ENCODE data around the gene MARCHF2.
"Not testable (repeated sequence)": the region's sequence is repeated elsewhere in the genome, so short reads cannot be mapped to it uniquely, and the experiment has no call there.

The MARCHF2 gene, protein sequence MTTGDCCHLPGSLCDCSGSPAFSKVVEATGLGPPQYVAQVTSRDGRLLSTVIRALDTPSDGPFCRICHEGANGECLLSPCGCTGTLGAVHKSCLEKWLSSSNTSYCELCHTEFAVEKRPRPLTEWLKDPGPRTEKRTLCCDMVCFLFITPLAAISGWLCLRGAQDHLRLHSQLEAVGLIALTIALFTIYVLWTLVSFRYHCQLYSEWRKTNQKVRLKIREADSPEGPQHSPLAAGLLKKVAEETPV

DNA sequence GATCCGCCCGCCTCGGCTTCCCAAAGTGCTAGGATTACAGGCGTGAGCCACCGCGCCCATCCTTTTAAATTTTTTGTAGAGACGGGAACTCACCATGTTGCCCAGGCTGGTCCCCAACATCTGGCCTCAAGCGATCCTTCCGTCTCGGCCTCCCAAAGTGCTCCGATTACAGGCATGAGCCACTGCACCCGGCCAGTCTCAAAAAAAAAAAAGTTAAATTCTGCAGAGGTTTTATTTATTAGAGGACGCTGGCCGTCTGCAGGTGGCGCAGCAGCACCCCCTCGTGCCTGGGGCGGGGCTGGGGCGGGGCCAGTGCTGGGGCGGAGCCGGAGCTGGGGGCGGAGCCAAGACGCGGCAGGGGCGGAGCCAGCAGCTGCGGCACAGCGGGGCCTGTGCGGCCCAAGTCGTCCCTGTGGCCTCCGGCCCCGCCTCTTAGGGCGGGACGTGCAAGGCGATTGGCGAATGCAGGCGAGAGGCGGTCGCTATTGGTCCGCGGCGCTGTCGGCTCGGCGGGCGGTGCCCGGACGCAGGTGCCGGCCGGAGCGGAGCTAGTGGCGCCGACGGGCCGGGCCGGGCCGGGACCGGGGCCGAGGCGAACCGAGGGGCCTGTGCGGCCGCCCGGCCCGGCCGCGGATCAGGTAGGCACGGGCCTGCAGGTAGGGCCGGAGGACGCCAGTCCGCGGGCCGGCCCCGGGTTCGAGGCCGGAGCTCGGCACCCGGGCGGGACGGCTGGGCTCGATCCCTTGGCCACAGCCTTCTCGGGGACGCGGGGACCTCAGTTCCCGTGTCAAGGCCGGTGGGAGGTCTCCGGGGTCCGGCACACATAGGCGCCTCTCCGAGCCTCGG, at the start of gene MARCHF2:
TSS of gene MARCHF2 (plus strand) at position 523 of the 846 bp plus-strand sequence. CDS start 8,536 bp downstream, outside the sequence.
- peak; percentile 94 for DNase-seq

- no peak for DNase-seq
These were observed 49.0 kb upstream of the MARCHF2 start, which contains the start of gene ANGPTL4 for GRCh38 chr19:8363803-8364771. Gene ANGPTL4, plus strand, starts transcription at chr19:8364155. Its CDS starts 167 bp downstream, at chr19:8364322.

DNA sequence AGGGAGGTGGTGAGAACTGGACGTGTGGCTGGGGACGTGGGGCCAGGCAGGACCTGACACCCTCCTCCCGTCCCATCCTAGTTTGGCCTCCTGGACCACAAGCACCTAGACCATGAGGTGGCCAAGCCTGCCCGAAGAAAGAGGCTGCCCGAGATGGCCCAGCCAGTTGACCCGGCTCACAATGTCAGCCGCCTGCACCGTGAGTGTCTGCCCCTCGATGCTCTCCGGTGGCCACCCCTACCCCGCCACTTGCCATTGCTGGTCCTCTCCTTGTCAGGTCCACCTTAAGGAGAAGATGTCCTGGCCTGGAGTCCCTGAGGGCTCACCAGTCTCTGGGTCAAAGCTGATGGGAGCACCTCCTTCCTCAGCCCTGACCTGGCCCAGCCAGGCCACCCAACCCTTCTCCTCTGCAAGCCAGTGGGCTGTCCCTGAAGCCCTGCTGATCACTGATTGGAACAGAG, 47.0 kb upstream of the MARCHF2 start:
- no peak for DNase-seq

DNA sequence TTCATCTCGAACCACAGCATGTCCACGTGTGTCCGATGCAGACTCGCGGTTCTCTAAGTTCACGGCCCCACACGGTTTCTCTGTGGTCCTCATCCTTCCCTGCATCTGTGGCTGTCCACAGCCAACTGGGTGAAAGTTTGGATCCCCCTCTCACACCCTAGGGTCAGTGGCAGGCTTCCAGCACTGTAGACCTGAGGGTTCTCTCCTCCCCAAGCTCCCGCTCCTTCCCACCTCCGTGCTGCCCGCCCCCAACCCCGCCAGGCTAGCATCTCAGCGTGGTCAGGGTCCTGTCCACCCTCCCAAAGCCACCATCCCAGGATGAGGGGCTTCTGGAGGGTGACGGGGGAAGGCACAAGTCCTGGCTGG, 46.2 kb upstream of the MARCHF2 start:
- DNase-seq: no peak

DNA sequence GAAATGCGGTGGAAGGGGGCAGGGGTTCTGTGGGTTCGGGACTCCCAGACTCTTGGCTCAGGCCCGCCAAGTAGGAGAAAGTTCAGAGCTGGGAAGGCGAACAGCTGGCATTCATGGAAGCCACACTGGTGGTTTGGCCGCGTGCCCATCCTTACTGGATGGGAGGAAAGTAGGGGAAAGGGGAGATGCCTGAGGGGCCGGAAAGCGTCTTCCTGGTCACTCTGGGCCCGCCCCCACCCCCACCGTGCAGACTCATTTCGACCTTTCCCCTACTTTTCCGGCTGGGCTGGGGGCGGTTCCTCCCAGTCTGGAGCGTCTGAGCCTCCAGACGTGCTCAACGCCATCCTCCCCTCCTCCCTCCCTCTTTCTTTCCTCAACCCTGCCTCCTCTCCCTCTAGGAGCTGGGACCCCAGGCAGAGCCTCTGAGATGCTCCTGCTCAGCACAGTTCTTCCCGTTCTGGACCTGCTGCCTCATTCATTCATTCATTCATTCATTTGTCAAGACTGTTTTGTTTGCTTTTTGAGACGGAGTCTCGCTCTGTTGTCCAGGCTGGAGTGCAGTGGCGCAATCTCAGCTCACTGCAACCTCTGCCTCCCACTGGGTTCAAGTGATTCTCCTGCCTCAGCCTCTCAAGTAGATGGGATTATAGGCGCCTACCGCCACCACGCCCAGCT, 45.6 kb upstream of the MARCHF2 start:
- peak; percentile 66 for DNase-seq

DNA sequence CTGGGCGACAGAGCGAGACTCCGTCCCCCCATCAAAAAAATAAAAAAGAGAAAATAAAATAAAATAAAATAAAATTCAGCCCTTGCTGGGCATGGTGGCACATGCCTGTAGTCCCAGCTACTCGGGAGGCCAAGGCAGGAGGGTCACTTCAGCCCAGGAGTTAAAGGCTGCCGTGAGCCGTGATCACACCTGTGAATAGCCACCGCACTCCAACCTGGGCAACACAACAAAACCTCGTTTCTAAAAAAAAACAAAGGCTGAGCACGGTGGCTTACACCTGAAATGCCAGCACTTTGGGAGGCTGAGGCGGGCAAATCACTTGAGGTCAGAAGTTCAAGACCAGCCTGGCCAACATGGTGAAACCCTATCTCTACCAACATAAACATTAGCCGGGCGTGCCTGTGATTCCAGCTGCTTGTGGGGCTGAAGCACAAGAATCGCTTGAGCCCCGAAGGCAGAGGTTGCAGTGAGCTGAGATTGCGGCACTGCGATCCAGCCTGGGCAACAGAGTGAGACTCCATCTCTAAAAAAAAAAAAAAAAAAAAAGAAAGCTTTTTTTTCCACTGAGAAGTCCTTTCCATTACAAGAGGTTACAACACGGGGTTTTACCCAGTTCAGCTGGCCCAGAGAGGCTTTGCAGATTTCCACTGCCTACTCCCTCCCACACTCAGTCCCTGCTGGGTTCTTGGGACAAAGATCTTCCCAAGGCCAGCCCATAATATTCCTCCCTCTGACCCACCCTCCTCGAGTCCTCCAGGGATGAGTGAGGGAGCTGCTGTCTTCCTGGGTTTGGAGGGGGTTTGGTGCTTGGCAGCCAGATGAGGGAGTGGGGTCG, 42.7 kb upstream of the MARCHF2 start:
- DNase-seq: no peak

DNA sequence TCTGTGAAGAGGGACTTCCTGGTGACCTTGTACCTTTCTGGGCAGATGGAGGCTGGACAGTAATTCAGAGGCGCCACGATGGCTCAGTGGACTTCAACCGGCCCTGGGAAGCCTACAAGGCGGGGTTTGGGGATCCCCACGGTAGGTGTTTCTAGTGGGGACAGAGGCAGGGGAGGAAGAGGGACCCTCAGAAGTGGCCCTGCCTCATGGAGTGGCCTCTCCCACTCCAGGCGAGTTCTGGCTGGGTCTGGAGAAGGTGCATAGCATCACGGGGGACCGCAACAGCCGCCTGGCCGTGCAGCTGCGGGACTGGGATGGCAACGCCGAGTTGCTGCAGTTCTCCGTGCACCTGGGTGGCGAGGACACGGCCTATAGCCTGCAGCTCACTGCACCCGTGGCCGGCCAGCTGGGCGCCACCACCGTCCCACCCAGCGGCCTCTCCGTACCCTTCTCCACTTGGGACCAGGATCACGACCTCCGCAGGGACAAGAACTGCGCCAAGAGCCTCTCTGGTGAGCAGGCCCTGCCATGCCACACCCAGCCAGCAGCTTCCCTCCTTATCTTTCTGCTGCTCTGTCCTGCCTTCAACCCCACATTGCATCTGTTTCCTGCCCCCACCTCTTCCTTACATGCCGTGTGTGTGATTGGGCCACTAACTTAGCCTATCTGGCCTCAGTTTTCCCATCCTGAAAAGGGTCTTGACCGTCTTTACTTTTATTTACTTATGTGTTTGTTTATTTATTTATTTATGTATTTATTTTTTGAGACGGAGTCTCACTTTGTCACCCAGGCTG, 41.9 kb upstream of the MARCHF2 start:
- DNase-seq: no peak

DNA sequence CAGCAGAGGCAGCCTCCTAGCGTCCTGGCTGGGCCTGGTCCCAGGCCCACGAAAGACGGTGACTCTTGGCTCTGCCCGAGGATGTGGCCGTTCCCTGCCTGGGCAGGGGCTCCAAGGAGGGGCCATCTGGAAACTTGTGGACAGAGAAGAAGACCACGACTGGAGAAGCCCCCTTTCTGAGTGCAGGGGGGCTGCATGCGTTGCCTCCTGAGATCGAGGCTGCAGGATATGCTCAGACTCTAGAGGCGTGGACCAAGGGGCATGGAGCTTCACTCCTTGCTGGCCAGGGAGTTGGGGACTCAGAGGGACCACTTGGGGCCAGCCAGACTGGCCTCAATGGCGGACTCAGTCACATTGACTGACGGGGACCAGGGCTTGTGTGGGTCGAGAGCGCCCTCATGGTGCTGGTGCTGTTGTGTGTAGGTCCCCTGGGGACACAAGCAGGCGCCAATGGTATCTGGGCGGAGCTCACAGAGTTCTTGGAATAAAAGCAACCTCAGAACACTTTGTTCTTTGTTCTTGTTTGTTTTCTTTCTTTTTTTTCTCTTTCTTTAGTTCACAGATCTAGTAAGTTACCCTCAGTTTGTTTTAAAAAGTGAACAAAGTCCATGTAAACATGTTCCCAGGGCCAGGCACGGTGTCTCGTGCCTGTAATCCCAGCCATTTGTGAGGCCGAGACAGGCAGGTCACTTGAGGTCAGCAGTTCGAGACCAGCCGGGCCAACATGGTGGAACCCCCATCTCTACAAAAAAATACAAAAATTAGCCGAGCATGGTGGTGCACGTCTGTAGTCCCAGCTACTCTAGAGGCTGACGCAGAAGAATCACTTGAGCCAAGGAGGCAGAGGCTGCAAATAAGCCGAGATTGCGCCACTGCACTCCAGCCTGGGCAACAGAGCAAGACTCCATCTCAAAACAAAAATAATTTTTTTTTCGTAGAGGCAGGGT, 39.0 kb upstream of the MARCHF2 start:
- DNase-seq: no peak

- not testable (repeated sequence) for DNase-seq
These were observed 37.3 kb upstream of the MARCHF2 start for GRCh38 chr19:8375766-8376165.

GRCh38 chr19:8376373-8376974, 36.6 kb upstream of the MARCHF2 start:
- not testable (repeated sequence) for DNase-seq

GRCh38 chr19:8377598-8377997, 35.5 kb upstream of the MARCHF2 start:
- DNase-seq: no peak

DNA sequence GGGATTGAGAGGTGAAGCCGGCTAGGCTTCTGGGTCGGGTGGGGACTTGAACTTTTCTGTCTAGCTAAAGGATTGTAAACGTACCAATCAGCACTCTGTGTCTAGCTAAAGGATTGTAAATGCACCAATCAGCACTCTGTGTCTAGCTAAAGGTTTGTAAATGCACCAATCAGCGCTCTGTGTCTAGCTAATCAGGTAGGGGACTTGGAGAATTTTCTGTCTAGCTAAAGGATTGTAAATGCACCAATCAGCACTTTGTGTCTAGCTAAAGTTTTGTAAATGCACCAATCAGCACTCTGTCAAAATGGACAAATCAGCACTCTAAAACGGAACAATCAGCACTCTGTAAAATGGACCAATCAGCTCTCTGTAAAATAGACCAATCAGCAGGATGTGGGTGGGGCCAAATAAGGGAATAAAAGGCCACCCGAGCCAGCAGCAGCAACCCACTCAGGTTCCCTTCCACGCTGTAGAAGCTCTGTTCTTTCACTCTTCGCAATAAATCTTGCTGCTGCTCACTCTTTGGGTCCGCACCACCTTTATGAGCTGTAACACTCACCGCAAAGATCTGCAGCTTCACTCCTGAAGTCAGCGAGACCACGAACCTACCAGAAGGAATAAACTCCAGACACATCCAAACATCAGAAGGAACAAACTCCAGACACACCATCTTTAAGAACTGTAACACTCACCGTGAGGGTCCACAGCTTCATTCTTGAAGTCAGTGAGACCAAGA, 33.8 kb upstream of the MARCHF2 start:
- DNase-seq: not testable (repeated sequence)

DNA sequence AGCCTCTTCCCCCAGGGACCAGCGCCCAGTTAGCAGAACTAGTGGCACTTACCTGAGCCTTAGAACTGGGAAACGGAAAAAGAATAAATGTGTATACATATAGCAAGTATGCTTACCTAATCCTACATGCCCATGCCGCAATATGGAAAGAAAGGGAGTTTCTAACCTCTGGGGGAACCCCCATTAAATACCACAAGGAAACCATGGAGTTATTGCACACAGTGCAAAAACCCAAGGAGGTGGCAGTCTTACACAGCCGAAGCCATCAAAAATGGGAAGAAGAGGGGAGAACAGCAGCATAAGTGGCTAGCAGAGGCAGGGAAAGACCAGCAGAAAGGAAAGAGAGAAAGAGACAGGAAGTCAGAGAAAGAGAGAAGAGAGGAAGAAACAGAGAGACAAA, 28.5 kb upstream of the MARCHF2 start:
- DNase-seq: not testable (repeated sequence)

GRCh38 chr19:8385103-8385502, 28.0 kb upstream of the MARCHF2 start:
- DNase-seq: not testable (repeated sequence)

GRCh38 chr19:8385566-8385965, 27.5 kb upstream of the MARCHF2 start:
- not testable (repeated sequence) for DNase-seq

DNA sequence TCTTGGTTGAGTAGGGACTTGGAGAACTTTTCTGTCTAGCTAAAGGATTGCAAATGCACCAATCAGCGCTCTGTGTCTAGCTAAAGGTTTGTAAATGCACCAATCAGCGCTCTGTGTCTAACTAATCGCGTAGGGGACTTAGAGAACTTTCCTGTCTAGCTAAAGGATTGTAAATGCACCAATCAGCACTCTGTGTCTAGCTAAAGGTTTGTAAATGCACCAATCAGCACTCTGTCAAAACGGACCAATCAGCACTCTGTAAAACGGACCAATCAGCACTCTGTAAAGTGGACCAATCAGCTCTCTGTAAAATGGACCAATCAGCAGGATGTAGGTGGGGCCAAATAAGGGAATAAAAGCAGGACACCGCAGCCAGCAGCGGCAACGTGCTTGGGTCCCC, 26.7 kb upstream of the MARCHF2 start:
- not testable (repeated sequence) for DNase-seq

- no peak for DNase-seq
These were observed 26.1 kb upstream of the MARCHF2 start for GRCh38 chr19:8386990-8387389.

Data from NCI-H1105 treated with DMSO at 0.1 percent for 48 hours (cell line).